ENCODE results near the gene CDHR2. TPM values are rescaled to one million over a fixed set of nuclear protein-coding genes. Genes with fewer than 3 reads are reported as not detected.

Gene CDHR2
- total RNA-seq, 4 donors from 2014 or later = not detected

- peaks cover 0 to 22% of the 10 kb centered on the region in 2 donors for H3K27me3 ChIP-seq
- WGBS, 2 donors = 26 to 29% methylated on average over 2 of the region's 2 CpGs
- DNase-seq (ENCODE audit: low spot score in 2 of 2) = no peak
- no peak overlapping the region for H3K4me3 ChIP-seq
- no peaks in the 10 kb centered on the region for H3K36me3 ChIP-seq
- TF ChIP-seq EP300 (IDR thresholded peaks at IDR 0.05) (no peak), POLR2A (IDR thresholded peaks at IDR 0.05) (no peak)
- TF ChIP-seq, protein P1, sequence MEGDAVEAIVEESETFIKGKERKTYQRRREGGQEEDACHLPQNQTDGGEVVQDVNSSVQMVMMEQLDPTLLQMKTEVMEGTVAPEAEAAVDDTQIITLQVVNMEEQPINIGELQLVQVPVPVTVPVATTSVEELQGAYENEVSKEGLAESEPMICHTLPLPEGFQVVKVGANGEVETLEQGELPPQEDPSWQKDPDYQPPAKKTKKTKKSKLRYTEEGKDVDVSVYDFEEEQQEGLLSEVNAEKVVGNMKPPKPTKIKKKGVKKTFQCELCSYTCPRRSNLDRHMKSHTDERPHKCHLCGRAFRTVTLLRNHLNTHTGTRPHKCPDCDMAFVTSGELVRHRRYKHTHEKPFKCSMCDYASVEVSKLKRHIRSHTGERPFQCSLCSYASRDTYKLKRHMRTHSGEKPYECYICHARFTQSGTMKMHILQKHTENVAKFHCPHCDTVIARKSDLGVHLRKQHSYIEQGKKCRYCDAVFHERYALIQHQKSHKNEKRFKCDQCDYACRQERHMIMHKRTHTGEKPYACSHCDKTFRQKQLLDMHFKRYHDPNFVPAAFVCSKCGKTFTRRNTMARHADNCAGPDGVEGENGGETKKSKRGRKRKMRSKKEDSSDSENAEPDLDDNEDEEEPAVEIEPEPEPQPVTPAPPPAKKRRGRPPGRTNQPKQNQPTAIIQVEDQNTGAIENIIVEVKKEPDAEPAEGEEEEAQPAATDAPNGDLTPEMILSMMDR (IDR thresholded peaks at IDR 0.05) = no peak
- H3K4me1 ChIP-seq = no peaks in the 10 kb centered on the region
- H3K27ac ChIP-seq = no peak overlapping the region
- H3K9me3 ChIP-seq = no peaks in the 10 kb centered on the region
Observed at GRCh38 chr5:176603091-176603490, 53.9 kb downstream of the CDHR2 start.

DNA sequence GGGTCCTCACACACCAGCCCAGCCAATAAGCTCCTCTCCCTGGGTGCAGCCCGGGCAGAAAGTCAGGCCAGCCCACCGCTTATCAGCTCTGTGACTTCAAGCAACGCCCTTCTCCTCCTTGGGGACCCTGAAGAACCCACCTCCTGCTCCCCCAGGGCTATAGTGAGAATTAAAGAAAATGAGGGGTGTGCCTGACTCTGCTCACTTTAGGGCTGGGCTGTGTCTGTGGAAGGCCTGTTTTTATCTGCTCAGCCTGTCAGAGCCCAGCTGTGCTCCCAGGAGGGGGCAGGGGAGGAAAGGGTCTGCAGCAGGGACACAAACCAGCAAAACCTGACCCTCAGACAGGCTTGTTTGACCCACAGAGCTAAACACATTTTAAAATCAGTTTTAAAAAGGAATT lies 56.9 kb downstream of the CDHR2 start:
- TF ChIP-seq POLR2A (IDR thresholded peaks at IDR 0.05) = no peak
- TF ChIP-seq EP300 (IDR thresholded peaks at IDR 0.05) = no peak
- TF ChIP-seq, protein P1 (IDR thresholded peaks at IDR 0.05) = no peak
- Histone ChIP-seq H3K27ac (no peak overlapping the region), H3K4me1 (peaks cover 0 to 17% (median 4%) of the 10 kb centered on the region in 4 donors), H3K4me3 (no peak overlapping the region), H3K27me3 (peaks cover 0 to 40% of the 10 kb centered on the region in 2 donors), H3K9me3 (no peaks in the 10 kb centered on the region), H3K36me3 (no peaks in the 10 kb centered on the region)
- WGBS, 2 donors = 39 to 50% methylated on average over 2 to 3 of the region's 3 CpGs
- DNase-seq (ENCODE audit: low spot score in 2 of 2) = no peak

GRCh38 chr5:176606875-176607274 lies 57.7 kb downstream of the CDHR2 start:
- Histone ChIP-seq H3K4me1 (peaks cover 0 to 17% (median 4%) of the 10 kb centered on the region in 4 donors), H3K4me3 (no peak overlapping the region), H3K9me3 (no peaks in the 10 kb centered on the region), H3K36me3 (no peaks in the 10 kb centered on the region), H3K27ac (no peak overlapping the region), H3K27me3 (peaks cover 0 to 40% of the 10 kb centered on the region in 2 donors)
- DNase-seq (ENCODE audit: low spot score in 2 of 2) = no peak
- no peak for TF ChIP-seq POLR2A (IDR thresholded peaks at IDR 0.05)
- no peak for TF ChIP-seq EP300 (IDR thresholded peaks at IDR 0.05)
- TF ChIP-seq, protein P1 (IDR thresholded peaks at IDR 0.05) = no peak
- WGBS, 2 donors = 82 to 89% methylated on average over 3 of the region's 3 CpGs

DNA sequence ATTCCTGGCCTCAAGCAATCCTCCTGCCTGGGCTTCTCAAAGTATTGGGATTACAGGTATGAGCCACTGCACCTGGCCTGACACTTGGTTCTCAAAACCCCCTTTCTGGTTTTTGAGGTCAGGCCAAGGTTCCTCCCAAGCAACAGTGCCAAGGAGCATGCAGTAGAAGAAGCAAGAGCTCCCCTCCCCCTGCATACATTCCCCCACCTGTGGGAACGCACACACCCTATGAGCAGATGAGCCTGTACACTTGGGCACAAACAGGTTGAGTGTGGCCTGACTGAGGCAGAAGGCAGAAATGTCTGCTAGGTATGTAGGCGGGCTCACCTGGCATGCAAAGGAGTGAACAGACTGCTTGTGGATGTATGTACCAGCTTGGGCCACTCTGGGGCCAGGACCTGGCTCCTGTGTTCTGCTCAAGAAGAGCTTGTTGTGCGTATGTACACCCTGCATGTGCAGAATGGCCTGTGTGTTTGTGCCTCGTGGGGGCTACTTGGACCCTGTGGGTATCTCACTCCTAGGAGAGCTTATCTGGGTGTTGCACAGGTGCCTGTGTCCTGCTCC lies 59.1 kb downstream of the CDHR2 start:
- Histone ChIP-seq H3K36me3 (no peaks in the 10 kb centered on the region), H3K27ac (no peak overlapping the region), H3K4me3 (no peak overlapping the region), H3K4me1 (peaks cover 0 to 17% (median 4%) of the 10 kb centered on the region in 4 donors), H3K27me3 (peaks cover 0 to 49% of the 10 kb centered on the region in 2 donors), H3K9me3 (no peaks in the 10 kb centered on the region)
- no peak for DNase-seq (ENCODE audit: low spot score in 2 of 2)
- TF ChIP-seq, protein P1 (IDR thresholded peaks at IDR 0.05) = no peak
- TF ChIP-seq POLR2A (IDR thresholded peaks at IDR 0.05) (no peak), EP300 (IDR thresholded peaks at IDR 0.05) (no peak)
- 92 to 100% methylated on average over 4 of the region's 4 CpGs for WGBS, 2 donors

DNA sequence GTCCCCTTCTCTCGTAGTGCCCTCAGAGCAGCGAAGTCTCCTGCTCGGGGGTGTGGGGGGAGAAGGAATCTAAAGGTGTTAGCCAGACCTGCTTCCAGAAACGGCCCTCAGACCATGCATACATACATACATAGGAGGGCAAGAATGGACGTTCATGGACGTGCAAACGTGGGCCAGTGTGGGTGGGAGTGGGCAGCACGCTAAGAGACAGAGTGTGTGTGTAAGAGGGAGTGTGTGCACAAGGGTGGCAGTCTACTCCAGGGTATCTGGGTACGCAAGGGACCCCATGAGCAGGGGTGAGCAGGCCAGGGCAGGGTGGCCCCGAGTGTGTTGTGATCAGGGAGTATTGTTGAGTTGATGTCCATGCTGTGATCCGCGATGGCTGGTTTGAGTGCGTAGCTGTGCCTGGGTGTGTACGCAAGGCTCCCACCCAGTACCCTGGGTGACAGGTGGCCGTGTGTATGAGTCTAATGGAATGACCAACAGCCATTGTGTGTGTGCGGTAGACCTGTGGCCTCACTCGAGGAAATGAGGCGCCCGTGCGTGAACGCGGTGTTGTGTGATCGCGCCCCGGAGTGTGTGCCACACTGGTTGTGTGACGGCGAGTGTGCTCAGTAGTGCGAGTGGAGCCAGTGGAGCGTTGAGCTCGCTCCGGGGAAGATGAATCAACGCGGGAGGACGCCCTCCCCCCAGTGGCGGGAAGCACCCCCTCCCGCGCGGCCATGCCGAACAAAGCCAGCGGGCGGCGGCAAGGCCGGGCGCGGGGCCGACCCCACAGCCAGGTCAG lies 60.0 kb downstream of the CDHR2 start:
- Histone ChIP-seq H3K27ac (no peak overlapping the region), H3K4me3 (peak overlapping the region in 3 of 4 donors; percentile 22 to 64 (median 43)), H3K27me3 (peaks cover 0 to 49% of the 10 kb centered on the region in 2 donors), H3K36me3 (no peaks in the 10 kb centered on the region), H3K9me3 (no peaks in the 10 kb centered on the region), H3K4me1 (peaks cover 0 to 17% (median 4%) of the 10 kb centered on the region in 4 donors)
- 43 to 44% methylated on average over 24 to 31 of the region's 46 CpGs for WGBS, 2 donors
- no peak for DNase-seq (ENCODE audit: low spot score in 2 of 2)
- TF ChIP-seq EP300 (IDR thresholded peaks at IDR 0.05) (no peak), POLR2A (IDR thresholded peaks at IDR 0.05) (no peak)
- TF ChIP-seq, protein P1 (IDR thresholded peaks at IDR 0.05) = no peak

All from tibial nerve (tissue), 4 donors.